Suprapubic skin (tissue), 4 donors: Measurements from ENCODE around the gene VAMP5.

Experiments used
- CTCF ChIP-seq, 2 donors: fragments of 200-600 bp in 1 of 2; fragments of 450-650 bp in 1 of 2; sonication (generic) in 1 of 2; IDR thresholded peaks; one replicate each; pipeline ENCODE4 v1.5.1; 2016 to 2019; ENCODE audit warnings: antibody characterized with exemption in 2 of 2, mild to moderate bottlenecking in 1 of 2, moderate library complexity in 1 of 2
- EP300 ChIP-seq: sonication (generic); formaldehyde crosslinking; IDR thresholded peaks from one replicate; pipeline ENCODE4 v1.6.1; 2017; ENCODE audit warnings: antibody characterized with exemption
- POLR2A ChIP-seq, 2 donors: fragments of 450-650 bp; IDR thresholded peaks; one replicate each; pipeline ENCODE4 v1.6.1; 2017; ENCODE audit warnings: antibody characterized with exemption in 2 of 2, mild to moderate bottlenecking in 2 of 2, moderate library complexity in 2 of 2
- POLR2AphosphoS5 ChIP-seq, 3 donors: sonication (generic); formaldehyde crosslinking; IDR thresholded peaks; one replicate each; pipeline ENCODE4 v1.6.1; 2017; ENCODE audit warnings: antibody characterized with exemption in 3 of 3

- TF ChIP-seq EP300 (no peak), CTCF (IDR thresholded peaks at IDR 0.05) (no peak), POLR2AphosphoS5 (IDR thresholded peaks at IDR 0.05) (no peak), POLR2A (IDR thresholded peaks at IDR 0.05) (no peak)
These were observed 51.4 kb downstream of the VAMP5 start for GRCh38 chr2:85635636-85636035.
